Stomach (tissue), 4 donors: ENCODE data around the gene NCAM1.

ENCODE experiments used
- POLR2AphosphoS5 ChIP-seq, 3 donors: sonication (generic); formaldehyde crosslinking; IDR thresholded peaks; one replicate each; pipeline ENCODE4 v1.6.1; 2016; ENCODE audit warnings: antibody characterized with exemption in 3 of 3
- TF ChIP-seq, protein P1 (sequence below), 7 experiments: fragments of 450-650 bp in 4 of 7; fragments of 200-600 bp in 3 of 7; sonication (generic) in 3 of 7; IDR thresholded peaks; one replicate each; pipeline ENCODE4 v1.5.1; 2016 to 2019; ENCODE audit warnings: antibody characterized with exemption in 7 of 7, control low read depth in 2 of 7, mild to moderate bottlenecking in 1 of 7

DNA sequence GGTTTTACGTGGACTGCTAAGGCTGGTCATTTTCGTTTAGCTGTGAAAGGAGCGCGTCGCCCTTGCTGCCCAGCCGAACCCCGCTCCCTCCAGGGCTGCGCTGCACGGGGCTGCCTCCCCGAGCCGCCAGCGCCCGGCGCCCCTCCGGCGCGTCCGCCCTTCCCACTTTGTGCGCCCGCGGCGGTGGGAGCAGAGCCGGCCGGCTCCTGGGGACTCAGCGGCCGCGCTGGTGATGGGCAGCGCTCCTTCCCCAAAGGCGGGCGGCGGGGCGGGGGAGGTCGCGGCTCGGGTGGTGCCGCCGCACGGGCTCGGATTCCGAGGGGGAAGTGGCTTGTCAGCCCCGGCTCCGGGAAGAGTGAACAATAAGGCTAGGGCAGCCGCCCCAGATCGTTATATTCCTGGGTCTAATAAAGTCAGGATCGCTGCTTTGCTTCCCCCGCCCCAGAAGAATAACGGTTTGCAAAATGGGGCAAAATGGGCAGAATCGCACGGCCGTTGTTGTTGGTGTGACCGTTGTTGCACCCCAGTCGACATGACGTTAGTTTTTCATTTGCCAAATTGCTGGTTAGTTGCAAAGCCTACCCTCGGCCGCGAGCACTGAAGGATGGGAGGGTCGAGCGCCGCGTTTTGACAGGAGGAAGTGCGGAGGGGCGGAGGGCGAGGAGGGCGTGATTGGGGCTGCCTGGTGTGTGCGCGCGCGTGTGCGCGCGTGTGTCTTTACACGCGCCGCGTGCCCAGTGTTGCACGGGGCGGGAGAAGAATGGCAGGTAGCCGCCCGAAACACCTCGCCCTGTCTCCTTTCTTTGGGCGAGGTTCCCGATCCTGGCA lies 745 bp downstream of the NCAM1 start:
- TF ChIP-seq, protein P1, sequence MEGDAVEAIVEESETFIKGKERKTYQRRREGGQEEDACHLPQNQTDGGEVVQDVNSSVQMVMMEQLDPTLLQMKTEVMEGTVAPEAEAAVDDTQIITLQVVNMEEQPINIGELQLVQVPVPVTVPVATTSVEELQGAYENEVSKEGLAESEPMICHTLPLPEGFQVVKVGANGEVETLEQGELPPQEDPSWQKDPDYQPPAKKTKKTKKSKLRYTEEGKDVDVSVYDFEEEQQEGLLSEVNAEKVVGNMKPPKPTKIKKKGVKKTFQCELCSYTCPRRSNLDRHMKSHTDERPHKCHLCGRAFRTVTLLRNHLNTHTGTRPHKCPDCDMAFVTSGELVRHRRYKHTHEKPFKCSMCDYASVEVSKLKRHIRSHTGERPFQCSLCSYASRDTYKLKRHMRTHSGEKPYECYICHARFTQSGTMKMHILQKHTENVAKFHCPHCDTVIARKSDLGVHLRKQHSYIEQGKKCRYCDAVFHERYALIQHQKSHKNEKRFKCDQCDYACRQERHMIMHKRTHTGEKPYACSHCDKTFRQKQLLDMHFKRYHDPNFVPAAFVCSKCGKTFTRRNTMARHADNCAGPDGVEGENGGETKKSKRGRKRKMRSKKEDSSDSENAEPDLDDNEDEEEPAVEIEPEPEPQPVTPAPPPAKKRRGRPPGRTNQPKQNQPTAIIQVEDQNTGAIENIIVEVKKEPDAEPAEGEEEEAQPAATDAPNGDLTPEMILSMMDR (IDR thresholded peaks at IDR 0.05) = no peak
- no peak for TF ChIP-seq POLR2AphosphoS5 (IDR thresholded peaks at IDR 0.05)
